SH-SY5Y (cell line): ENCODE data around the gene ZIC4.

Experiments
- GATA2 ChIP-seq: IDR thresholded peaks from 2 replicates; pipeline ENCODE4 v1.6.1; 2011; ENCODE audit warnings: mild to moderate bottlenecking, low read depth, low read length
- GATA3 ChIP-seq: IDR thresholded peaks from 2 replicates; pipeline ENCODE4 v1.6.1; 2011; ENCODE audit warnings: low read depth, mild to moderate bottlenecking, low read length, moderate library complexity

DNA sequence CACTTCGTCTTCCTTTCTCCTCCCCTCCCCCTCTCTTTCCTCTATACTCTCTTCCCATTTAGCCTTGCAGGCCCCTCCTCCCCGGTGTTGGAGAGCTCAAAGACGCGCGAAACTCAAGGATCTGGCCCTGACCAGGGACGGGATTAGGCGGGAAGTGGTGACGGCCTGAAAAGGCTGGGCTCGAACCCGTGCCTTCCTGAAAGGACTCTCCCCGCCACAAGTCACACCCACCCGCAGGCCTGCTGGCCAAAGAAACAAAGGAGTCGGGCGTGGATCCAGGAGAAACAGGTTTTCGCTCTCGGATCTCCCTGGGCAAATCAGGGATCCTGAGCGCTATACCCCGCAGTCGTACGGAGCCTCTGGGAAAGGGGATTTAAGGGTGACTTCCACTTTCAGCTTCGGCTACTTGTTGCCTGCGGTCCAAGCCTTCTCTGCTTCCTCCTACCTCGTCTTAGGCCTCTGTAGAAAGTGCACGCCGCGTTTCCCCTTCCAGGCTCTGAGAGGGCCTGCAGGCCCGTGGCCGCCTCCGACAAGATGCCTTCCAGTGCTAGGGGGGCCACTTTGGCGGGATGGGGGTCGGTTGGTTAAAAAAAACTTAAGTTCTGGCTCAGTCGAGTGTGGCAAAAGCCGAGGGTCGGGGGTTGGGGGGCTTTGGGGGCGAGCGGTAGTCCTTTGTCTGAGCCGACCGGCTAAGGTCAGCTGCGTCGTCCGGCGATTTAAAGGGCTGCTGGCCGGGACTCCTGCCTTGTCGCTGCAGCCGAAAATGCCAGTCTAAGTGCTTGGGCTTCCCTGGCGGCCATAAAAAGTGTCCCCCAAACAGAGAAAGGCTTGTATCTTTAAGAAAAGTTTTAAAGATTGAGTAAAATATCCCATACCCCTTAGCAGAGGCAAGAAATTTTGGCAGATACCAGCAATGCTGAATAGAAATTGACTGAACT lies 8.2 kb downstream of the ZIC4 start:
- TF ChIP-seq GATA2: no peak
- TF ChIP-seq GATA3: no peak
